Panc1 (cell line): Measurements from ENCODE around the gene TTC28. TPM values are rescaled to one million over a fixed set of nuclear protein-coding genes. Genes with fewer than 3 reads are reported as not detected.
"Not testable (repeated sequence)": the region's sequence is repeated elsewhere in the genome, so short reads cannot be mapped to it uniquely, and the experiment has no call there.

Experiments used
- ATAC-seq: fragments of 200-7000 bp; cut with Tn5 transposase; 2 replicates; pipeline ENCODE4 v1.9.1; 2020; ENCODE audit warnings: mild to moderate bottlenecking, moderate library complexity
- BruUV-seq: library from RNA; stranded (reverse); fragments of 400-500 nt; replicated peaks from 2 replicates; lab custom pipeline; 2021; lab: Mats Ljungman, UMichigan
- CTCF ChIA-PET: fragments of 300-600 bp; sonication (Branson Sonifier 250); formaldehyde crosslinking; loops from one replicate; lab custom pipeline; 2022; ENCODE audit warnings: antibody characterized with exemption; lab: Charles Lee
- POLR2A ChIA-PET: fragments of 300-600 bp; sonication (Branson Sonifier 250); formaldehyde crosslinking; loops from one replicate; lab custom pipeline; 2022; ENCODE audit warnings: antibody characterized with exemption; lab: Charles Lee
- DNase-seq: peaks from one replicate; pipeline ENCODE4 v3.0.0-alpha.2; 2010; ENCODE audit warnings: low read depth, low spot score
- H3K27ac ChIP-seq: 2 replicates; pipeline ENCODE4 v1.5.1; 2011; ENCODE audit warnings: mild to moderate bottlenecking, low read length, inconsistent platforms
- H3K27me3 ChIP-seq: fragments of 200-500 bp; sonication (Bioruptor generic); 2 replicates; pipeline ENCODE4 v1.6.0; 2014; ENCODE audit warnings: low read length, inconsistent platforms; ENCODE audit not compliant: control insufficient read depth, insufficient read depth
- H3K36me3 ChIP-seq: fragments of 200-500 bp; sonication (Bioruptor generic); 2 replicates; pipeline ENCODE4 v1.5.1; 2014; ENCODE audit warnings: inconsistent platforms, mild to moderate bottlenecking, low read length, moderate library complexity; ENCODE audit not compliant: control insufficient read depth, insufficient read depth
- H3K4me1 ChIP-seq: 2 replicates; pipeline ENCODE4 v1.5.1; 2011; ENCODE audit warnings: inconsistent platforms, mild to moderate bottlenecking, low read length, moderate library complexity; ENCODE audit not compliant: control insufficient read depth, insufficient read depth
- H3K4me3 ChIP-seq, 2 experiments: 2 replicates each; pipeline ENCODE4 v1.5.1; 2011 to 2012; ENCODE audit warnings: low read depth in 2 of 2, low read length in 2 of 2, mild to moderate bottlenecking in 2 of 2, inconsistent platforms in 1 of 2, moderate library complexity in 1 of 2
- H3K9me3 ChIP-seq: fragments of 200-500 bp; sonication (Bioruptor generic); 2 replicates; pipeline ENCODE4 v1.5.1; 2014; ENCODE audit warnings: low read depth, mild to moderate bottlenecking, inconsistent platforms, low read length, moderate library complexity; ENCODE audit not compliant: control insufficient read depth, insufficient read depth
- CTCF ChIP-seq: fragments of 450-650 bp; IDR thresholded peaks from 2 replicates; pipeline ENCODE4 v1.5.1; 2017; ENCODE audit warnings: mild to moderate bottlenecking
- POLR2AphosphoS5 ChIP-seq: IDR thresholded peaks from 2 replicates; pipeline ENCODE4 v1.6.1; 2012; ENCODE audit warnings: mild to moderate bottlenecking, low read depth, low read length, moderate library complexity
- REST ChIP-seq, 2 experiments: IDR thresholded peaks; 2 replicates each; pipeline ENCODE4 v1.6.1; 2011 to 2012; ENCODE audit warnings: low read depth in 2 of 2, control low read depth in 1 of 2, low read length in 1 of 2, mild to moderate bottlenecking in 1 of 2, moderate library complexity in 1 of 2; ENCODE audit not compliant: insufficient read depth in 1 of 2
- SIN3A ChIP-seq: IDR thresholded peaks from 2 replicates; pipeline ENCODE4 v1.6.1; 2012; ENCODE audit warnings: low read depth, mild to moderate bottlenecking, low read length, moderate library complexity, borderline replicate concordance; ENCODE audit not compliant: insufficient read depth
- TCF7L2 ChIP-seq: IDR thresholded peaks from 2 replicates; pipeline ENCODE4 v1.6.1; 2011; ENCODE audit warnings: mild to moderate bottlenecking, low read depth, low read length, inconsistent platforms
- in situ Hi-C: cut with HindIII; loops from 2 replicates; pipeline ENCODE4 v1.10.0; 2016; ENCODE audit warnings: low sequenced_read_pairs, low pct_unique_long_range_greater_than_20kb
- intact Hi-C: fragments of 100-400 bp; cut with micrococcal nuclease; formaldehyde crosslinking; loops from one replicate; pipeline ENCODE4 v1.10.0; 2022; ENCODE audit not compliant: unreplicated experiment
- total RNA-seq: library from RNA; stranded (reverse); gene quantifications from one replicate; pipeline ENCODE4 v1.2.1, GENCODE V29; 2021; ENCODE audit not compliant: unreplicated experiment

The TTC28 gene
- total RNA-seq, 1 experiment from 2014 or later = 24.8 TPM

- ChIA-PET POLR2A (no interaction called here), CTCF (no interaction called here)
- Histone ChIP-seq H3K9me3 (no peaks in the 10 kb centered on the region), H3K36me3 (no peaks in the 10 kb centered on the region), H3K4me1 (no peaks in the 10 kb centered on the region), H3K27me3 (no peaks in the 10 kb centered on the region), H3K4me3 (no peak overlapping the region), H3K27ac (no peak overlapping the region)
- no TSS peak for BruUV-seq
- TF ChIP-seq TCF7L2 (no peak), REST (IDR thresholded peaks at IDR 0.05; ENCODE audit: insufficient read depth in 1 of 2, low read depth in 2 of 2, low read length in 1 of 2) (no peak), SIN3A (no peak), POLR2AphosphoS5 (no peak), CTCF (no peak)
- in situ Hi-C loops = no loop called here
- intact Hi-C loops = no loop called here
- no peak for DNase-seq
- ATAC-seq = no peak
Measured at GRCh38 chr22:28198692-28199091, 480.9 kb downstream of the TTC28 start.

DNA sequence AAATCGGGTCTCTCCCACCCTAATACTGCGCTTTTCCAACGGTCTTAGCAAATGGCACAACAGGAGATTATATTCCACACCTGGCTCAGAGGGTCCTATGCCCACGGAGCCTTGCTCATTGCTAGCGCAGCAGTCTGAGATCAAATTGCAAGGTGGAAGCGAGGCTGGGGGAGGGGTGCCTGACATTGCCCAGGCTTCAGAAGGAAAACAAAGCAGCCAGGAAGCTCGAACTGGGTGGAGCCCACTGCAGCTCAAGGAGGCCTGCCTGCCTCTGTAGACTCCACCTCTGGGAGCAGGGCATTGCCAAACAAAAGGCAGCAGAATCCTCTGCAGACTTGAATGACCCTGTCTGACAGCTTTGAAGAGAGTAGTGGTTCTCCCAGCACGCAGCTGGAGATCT lies 488.1 kb downstream of the TTC28 start:
- intact Hi-C loops, BruUV-seq, CTCF ChIA-PET, in situ Hi-C loops, POLR2A ChIA-PET, H3K4me1 ChIP-seq, ATAC-seq, H3K36me3 ChIP-seq, H3K27ac ChIP-seq, H3K4me3 ChIP-seq, DNase-seq, H3K9me3 ChIP-seq, H3K27me3 ChIP-seq: not testable (repeated sequence)

DNA sequence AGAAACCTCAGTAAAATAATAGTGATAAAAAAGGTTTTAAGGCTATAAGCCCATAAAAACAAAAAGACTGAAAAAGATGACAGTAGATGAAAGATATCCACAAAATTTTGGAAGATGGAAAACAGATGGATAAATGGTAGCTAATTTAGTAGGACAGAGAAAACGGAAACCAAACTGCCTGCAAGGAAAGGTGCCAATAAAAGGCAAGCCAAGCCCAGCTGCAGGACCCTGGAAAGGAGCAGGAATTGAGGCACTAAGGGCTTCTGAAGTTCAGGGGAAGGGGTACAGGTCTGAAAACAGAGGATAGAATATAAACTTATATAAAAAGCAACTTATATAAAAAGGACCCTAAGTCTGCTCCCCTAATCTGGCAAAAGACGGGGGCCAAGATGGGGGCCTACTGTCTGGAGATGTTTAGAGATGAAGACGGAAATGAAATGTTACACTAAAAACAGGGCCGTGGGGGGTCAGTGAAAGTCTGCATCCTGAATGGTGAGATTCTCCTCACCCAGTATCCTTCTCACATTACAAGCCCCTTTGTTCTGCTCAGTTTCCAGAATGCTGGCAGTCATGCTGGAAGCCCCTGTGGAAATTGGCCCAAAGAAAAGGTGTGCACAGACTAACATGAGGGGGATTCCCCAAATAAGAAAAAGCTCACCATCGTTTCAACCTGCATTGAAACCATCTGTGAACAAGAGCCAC lies 491.3 kb downstream of the TTC28 start:
- CTCF ChIA-PET = no interaction called here
- Histone ChIP-seq H3K36me3 (no peaks in the 10 kb centered on the region), H3K9me3 (no peaks in the 10 kb centered on the region), H3K4me3 (no peak overlapping the region), H3K27ac (no peak overlapping the region), H3K27me3 (no peaks in the 10 kb centered on the region), H3K4me1 (no peaks in the 10 kb centered on the region)
- intact Hi-C loops = no loop called here
- no peak for ATAC-seq
- in situ Hi-C loops = no loop called here
- no peak for DNase-seq
- POLR2A ChIA-PET = no interaction called here
- no peak for TF ChIP-seq CTCF
- no TSS peak for BruUV-seq
